ENCODE measurements around the gene INSR.
"Not testable (repeated sequence)": the region's sequence is repeated elsewhere in the genome, so short reads cannot be mapped to it uniquely, and the experiment has no call there.

INSR gene

GRCh38 chr19:7257148-7258040 lies 36.8 kb downstream of the INSR start:
- DNase-seq: no peak

DNA sequence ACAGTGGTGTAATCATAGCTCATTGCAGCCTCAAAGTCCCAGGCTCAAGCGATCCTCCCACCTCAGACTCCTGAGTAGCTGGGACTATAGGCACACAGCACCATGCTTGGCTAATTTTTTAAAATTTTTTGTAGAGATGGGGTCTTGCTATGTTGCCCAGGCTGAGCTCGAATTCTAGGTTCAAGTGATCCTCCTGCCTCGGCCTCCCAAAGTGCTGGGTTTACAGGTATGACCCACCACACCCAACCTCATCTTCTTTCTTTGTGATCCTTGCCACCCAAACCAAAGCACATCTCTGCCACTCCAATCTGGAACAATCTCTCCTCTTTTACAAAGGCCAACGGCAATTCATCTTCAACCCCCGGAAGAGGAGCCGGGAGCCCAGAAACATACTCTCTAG lies 38.6 kb downstream of the INSR start:
- no peak for DNase-seq

GRCh38 chr19:7255119-7255518 lies 39.1 kb downstream of the INSR start:
- no peak for DNase-seq

DNA sequence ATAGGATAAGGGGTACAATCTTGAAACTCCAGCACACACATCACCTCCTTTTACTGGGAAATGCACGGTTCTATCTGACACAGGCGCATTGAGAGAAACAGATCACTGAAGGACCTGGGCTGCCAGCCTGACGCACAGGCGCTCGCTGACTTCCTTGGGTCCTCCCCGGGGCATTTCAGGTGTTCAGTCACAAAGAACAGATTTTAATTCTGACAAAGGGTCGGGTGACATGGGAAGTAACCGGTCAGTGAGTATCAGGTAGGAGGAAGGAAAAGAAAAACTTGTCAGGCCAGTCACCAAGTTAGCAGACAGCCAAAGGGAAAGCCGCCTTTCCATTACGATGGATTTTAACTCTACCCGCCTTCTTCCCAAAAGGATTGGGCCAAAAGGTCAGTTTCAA lies 39.6 kb downstream of the INSR start:
- no peak for DNase-seq

GRCh38 chr19:7252364-7252763 lies 41.9 kb downstream of the INSR start:
- DNase-seq: no peak

DNA sequence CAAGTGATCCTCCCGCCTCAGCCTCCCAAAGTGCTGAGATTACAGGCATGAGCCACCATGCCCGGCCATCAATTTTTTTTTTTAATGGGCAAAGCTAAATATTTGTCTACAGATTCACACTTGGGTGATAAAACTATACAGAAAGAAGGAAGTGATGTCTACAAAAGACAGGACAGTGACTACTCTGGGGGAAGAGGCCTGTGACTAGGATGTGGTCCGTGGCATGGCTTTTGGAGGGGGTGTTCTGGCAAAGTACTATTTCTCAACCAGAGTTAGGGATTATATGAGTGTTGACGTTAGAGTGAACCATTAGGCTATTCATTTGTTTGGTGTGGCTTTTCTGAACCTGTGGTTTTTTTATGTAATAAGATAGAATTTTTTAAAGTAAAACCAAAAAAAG lies 42.7 kb downstream of the INSR start:
- DNase-seq: no peak

DNA sequence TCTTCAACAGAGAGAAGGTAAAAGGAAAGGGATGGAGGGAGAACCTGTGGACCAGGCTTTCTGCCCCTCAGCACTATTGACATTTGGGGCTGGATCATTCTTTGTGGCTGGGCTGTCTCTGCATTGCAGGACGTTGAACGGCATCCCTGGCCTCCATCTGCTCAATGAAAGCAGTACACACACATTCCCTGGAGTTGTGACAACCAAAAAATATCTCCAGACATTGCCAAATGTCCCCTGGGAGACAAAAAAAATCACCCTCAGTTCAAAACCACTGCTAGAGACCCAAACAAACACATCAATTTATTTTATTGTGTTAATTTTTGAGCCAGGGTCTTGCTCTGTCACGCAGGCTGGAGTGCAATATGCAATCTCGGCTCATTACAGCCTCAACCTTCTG lies 43.3 kb downstream of the INSR start:
- DNase-seq: no peak

- no peak for DNase-seq
Measured at GRCh38 chr19:7250057-7250596, 44.1 kb downstream of the INSR start.

GRCh38 chr19:7247155-7247554 lies 47.1 kb downstream of the INSR start:
- no peak for DNase-seq

- no peak for DNase-seq
Measured at GRCh38 chr19:7246601-7247000, 47.6 kb downstream of the INSR start.

DNA sequence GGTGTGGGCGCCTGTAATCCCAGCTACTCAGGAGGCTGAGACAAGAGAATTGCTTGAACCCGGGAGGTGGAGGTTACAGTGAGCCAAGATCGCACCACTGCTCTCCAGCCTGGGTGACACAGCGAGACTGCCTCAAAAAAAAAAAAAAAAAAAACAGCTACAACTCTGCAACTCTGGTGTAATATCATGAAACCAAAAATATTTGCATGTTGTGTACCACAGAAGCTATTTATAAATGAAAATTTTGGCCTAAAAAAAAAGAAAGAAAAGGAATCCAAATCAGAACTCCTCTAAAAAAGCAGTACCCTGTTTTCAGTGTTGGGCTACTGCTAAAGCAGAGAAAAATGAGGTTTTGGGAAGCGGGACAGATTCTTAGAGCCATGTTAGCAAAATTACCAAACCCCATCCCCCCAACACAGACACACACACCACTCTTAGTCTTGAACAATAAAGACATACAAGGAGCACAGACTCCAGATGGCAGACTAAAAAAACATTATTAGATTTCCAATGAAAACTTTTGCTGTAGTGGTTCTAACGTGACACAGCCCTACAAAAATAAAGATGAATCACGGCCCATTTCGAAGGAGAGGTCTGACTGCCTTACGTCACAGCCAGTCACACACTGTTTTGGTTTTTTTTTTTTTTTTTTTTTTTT lies 51.5 kb downstream of the INSR start:
- no peak for DNase-seq

DNA sequence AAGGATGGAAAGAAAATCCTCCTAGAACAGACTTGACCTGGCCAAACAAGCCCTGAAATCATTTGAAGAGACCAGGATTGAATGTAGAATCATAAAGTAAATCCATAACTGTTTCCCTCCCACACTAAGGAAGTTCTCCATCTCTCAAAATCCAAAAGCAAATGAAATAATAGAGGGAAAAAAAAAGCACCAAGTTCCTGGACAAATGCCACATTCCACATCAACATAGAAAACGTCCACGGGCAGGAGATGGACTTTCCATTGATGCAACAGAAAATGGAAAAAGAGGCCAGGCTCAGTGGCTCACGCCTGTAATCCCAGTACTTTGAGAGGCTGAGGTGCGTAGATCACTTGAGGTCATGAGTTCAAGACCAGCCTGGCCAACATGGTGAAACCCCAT lies 56.2 kb downstream of the INSR start:
- DNase-seq: no peak

DNA sequence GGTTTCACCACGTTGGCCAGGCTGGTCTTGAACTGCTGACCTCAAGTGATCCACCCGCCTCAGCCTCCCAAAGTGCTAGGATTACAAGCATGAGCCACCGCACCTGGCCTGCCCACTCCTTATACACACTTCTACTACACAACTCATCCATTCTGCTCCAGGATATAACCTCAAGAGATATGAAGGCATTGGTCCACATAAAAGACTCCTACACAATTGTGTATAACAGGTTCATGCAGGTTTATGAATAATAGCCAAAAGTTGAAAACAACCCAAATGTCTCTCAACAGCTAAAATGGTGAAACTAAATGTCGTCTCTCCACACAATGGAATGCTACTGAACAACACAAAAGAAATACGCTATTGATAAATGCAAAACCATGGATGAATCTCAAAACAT lies 58.1 kb downstream of the INSR start:
- DNase-seq: no peak

DNA sequence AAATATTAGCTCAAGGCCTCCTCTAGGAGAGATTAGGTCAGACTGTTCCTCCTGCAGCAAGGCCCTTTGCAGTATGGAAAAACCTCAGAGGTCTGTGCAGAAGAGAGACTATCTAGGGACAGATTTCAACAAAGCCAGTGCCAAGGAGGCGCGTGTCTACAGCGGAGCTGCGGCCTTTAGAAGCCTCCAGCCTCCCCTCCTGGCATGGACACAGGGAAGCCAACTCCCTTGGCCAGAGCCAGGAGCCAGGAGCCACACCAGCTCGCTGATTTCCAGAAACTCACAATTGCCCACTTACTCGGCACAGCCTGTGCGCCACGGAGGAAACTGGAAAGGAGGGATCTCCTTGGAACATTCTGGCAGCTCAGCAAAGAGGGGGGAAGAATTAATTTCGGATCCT lies 63.4 kb downstream of the INSR start:
- no peak for DNase-seq

DNA sequence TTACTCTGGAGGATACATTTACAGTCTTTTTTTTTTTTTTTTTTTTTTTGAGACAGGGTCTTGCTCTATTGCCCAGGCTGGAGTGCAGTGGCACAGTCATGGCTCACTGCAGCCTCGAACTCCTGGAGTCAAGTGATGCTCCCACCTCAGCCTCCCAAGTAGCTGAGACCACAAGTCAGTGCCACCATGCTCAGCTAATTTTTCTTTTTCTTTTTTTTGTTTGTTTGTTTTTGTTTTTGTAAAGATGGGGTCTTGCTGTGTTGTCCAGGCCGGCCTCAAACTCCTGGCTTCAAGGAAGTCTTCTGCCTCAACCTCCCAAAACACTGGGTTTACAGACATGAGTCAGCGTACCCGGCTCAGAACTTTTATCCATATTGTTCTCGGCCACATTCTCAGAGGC lies 64.5 kb downstream of the INSR start:
- no peak for DNase-seq

DNA sequence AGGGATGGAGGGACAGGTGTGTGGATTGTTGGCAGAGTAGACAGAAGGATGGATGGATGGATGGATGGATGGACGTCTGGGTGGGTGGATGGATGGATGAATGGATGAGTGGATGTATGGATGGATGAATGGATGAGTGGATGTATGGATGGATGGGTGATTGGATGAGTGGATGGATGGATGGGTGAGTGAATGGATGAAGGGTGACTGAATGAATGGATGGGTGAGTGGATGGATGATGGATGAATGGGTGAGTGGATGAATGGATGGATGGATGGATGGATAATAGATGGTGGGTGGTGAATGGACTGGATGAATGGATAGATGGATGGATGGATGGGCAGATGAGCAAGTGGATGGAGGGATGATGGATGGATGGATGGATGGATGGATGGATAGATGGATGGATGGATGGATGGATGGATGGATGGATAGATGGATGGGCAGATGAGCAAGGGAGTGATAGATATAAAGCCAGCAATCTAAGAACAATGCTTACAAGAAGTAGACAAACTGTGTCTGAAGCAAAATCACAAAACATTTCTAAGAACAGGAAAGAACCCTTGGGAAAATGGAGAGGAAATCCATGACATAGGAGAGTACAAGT lies 65.2 kb downstream of the INSR start:
- no peak for DNase-seq

DNA sequence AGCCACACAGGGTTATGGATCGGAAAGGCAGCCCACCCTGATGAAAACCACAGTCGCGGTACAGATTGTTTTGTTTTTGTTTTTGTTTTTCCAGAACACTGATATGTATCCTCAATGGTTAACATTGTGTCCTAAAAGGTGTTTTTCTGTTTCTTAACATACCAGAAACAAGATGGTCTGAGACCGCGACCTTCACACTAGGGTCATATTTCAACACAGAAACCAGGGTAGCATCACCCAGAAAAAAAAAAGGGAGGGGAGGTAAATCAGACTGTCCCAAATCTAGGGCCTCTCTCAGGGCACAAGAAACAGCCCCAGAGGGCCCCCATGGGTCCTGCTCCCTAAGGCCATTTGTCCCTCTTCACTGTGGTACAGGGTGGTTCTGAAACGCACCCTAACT lies 66.5 kb downstream of the INSR start:
- no peak for DNase-seq

- not testable (repeated sequence) for DNase-seq
Measured at GRCh38 chr19:7227149-7227548, 67.1 kb downstream of the INSR start.

GRCh38 chr19:7226739-7227138 lies 67.5 kb downstream of the INSR start:
- DNase-seq: no peak

DNA sequence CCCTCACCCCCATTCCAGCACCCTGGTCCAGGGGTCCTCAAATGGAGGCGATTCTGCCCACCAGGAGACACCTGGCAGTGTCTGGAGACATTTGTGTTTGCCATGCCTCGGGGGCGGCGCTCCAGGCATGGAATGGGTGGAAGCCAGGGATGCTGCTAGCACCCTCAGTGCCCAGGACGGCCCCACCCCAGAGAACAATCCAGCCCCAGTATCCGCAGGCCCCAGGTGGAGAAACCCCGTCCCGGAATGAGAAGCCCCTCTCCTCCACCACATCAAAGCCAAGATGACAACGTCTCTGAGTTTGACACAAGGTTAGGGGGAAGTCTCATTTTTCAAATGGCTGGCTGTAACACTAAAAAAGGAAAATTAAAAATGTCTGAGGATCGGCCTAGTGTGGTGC lies 68.5 kb downstream of the INSR start:
- no peak for DNase-seq

- DNase-seq: no peak
Measured at GRCh38 chr19:7224995-7225394, 69.2 kb downstream of the INSR start.

- no peak for DNase-seq
Measured at GRCh38 chr19:7224209-7224686, 70.0 kb downstream of the INSR start.

DNA sequence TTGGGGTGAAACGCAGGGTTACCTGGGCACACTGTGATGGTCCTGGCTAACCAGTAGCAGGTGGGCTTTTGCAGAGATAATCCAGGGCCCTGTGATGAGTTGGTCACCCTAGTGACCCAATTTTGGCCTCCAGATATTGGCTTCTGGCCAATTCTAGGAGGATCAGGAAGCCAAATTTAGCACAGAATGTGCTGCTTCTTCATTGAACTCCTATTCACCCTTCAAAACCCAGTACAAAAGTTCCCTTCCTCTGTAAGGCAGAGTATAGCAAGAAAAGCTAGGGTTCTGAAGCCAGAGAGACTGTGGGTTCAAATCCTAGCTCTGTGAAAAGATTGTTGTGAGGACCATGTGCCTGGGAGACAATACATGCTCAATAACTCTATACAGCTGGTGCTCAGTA lies 70.8 kb downstream of the INSR start:
- DNase-seq: no peak

- DNase-seq: no peak
Measured at GRCh38 chr19:7219056-7219455, 75.2 kb downstream of the INSR start.

Data from effector CD8-positive, alpha-beta T cell (primary cell).